Fibroblast of skin of back (primary cell): Measurements from ENCODE around the gene PPP6R2. TPM values are rescaled to one million over a fixed set of nuclear protein-coding genes. Genes with fewer than 3 reads are reported as not detected.

Source experiments
- DNase-seq: peaks from one replicate; pipeline ENCODE4 v3.0.0-alpha.2; 2013
- polyA plus RNA-seq, 2 experiments: library from polyadenylated mRNA; unstranded; fragments of 120-200 nt; gene quantifications; one replicate each; pipeline ENCODE4 v1.2.1, GENCODE V29; 2013; ENCODE audit not compliant: insufficient read length in 2 of 2

Gene PPP6R2, protein sequence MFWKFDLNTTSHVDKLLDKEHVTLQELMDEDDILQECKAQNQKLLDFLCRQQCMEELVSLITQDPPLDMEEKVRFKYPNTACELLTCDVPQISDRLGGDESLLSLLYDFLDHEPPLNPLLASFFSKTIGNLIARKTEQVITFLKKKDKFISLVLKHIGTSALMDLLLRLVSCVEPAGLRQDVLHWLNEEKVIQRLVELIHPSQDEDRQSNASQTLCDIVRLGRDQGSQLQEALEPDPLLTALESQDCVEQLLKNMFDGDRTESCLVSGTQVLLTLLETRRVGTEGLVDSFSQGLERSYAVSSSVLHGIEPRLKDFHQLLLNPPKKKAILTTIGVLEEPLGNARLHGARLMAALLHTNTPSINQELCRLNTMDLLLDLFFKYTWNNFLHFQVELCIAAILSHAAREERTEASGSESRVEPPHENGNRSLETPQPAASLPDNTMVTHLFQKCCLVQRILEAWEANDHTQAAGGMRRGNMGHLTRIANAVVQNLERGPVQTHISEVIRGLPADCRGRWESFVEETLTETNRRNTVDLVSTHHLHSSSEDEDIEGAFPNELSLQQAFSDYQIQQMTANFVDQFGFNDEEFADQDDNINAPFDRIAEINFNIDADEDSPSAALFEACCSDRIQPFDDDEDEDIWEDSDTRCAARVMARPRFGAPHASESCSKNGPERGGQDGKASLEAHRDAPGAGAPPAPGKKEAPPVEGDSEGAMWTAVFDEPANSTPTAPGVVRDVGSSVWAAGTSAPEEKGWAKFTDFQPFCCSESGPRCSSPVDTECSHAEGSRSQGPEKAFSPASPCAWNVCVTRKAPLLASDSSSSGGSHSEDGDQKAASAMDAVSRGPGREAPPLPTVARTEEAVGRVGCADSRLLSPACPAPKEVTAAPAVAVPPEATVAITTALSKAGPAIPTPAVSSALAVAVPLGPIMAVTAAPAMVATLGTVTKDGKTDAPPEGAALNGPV
- 39.8 TPM for polyA plus RNA-seq (2013, experiment 1 of 2; ENCODE audit: insufficient read length)
- polyA plus RNA-seq (2013, experiment 2 of 2; ENCODE audit: insufficient read length) = 38.6 TPM

- peak; percentile 70 for DNase-seq
These were observed at the start of gene PPP6R2 for GRCh38 chr22:50342651-50343540. Gene PPP6R2, plus strand, starts transcription at chr22:50343327. Its CDS starts 50,582 bp downstream, at chr22:50393909.

DNA sequence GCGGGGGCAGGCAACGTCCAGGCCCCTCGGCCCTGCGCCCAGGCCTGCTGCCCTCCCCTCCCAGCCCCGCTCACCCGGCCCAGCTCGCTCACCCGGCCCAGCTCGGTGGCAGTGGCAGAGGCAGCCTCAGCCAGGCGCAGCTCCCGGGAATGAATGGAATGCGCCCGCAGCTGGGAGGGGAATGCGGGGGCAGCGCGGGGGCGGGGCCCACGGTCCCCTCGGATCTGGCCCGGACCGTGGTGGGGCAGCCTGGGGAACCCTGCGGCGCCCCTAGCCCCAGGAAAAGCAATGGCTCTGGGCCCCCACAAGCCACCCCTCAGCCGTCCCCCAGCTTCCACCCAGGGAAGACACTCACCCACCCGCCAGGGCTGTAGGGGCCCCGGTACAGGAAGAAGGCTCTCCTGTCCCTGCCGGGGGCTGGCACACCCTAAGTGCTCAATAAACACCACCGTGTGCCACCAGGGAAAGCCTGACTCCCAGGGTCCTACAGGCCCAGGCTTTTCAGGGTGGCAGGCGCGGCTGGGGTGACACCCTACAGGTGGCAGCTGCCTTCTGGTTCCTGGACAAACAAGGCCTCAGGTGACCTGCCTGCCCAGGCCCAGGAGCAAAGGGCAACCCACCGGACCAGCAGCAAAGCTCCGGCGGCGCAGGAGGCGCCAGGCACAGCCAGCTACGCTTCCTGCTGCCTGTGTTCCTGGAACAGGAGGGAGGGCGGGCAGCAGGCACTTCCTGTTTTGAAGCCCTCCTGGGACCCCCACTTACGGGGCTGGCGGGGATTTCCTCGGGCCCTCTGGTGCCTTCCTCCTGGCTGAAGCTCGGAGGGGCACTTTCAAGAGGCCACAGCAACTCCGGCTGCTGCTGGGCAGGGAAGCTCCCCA is 49.4 kb upstream of the PPP6R2 start:
- peak; percentile 88 for DNase-seq

- DNase-seq = no peak
These were observed 48.8 kb upstream of the PPP6R2 start for GRCh38 chr22:50294319-50294656.

GRCh38 chr22:50296658-50297490 is 46.3 kb upstream of the PPP6R2 start:
- DNase-seq = no peak

DNA sequence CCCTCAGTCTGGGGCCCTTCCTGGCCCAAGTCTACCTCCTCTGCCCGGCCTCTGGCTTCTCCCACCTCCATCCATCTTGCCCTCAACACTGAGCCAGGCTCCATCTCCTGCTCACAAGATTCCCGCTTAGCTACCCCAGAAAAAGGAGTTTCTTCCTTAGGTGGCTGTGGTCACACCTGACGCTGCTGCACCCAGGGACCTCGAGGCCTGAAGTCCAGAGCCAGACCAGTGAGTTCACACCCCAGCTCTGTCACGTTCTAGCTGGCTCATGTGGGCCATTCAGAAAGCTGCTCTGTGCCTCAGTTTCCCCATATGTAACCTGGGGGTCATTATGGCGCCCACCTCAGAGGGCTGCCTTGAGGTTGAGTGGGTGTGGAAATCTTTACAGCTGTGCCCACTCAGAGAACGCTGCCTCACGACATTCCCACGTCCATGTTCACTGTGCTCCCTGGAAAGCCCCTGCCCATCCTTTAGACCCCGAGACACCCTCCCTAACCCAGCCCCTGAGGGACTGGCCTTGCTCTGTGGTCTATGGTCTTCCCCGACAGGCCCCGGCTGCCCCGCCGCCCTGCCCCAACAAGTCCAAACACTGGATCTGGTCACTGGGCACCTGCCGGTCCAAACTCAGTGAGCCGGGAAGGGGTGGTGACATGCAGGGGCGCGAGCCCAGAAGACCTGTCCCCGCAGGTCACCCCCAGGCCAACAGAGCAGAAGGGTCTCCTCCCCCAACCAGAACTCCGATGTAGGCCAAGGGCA is 45.4 kb upstream of the PPP6R2 start:
- DNase-seq = no peak

DNA sequence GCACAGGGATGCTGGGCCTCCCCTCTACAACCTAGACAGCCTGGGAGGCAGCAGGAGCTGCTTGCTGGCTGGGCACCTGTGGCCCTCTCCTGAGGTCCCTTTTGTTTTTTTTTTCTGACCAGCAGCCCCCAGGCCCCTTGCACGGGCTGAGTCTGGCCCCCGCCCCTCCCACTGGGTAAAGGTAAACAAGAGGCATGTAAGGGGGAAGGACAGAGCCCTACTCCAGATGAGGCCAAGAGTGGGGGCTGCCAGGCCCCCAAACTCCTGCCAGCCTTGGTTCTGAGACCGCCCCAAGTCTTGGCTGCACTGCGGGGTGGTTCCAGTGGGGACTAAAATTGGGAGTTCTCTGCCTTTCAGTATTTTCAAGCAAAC is 44.9 kb upstream of the PPP6R2 start:
- no peak for DNase-seq

- no peak for DNase-seq
These were observed 44.0 kb upstream of the PPP6R2 start for GRCh38 chr22:50298937-50299784.

GRCh38 chr22:50299785-50300619 is 43.1 kb upstream of the PPP6R2 start:
- no peak for DNase-seq

GRCh38 chr22:50300620-50301257 is 42.4 kb upstream of the PPP6R2 start:
- DNase-seq = no peak

GRCh38 chr22:50301581-50301991 is 41.5 kb upstream of the PPP6R2 start:
- no peak for DNase-seq

DNA sequence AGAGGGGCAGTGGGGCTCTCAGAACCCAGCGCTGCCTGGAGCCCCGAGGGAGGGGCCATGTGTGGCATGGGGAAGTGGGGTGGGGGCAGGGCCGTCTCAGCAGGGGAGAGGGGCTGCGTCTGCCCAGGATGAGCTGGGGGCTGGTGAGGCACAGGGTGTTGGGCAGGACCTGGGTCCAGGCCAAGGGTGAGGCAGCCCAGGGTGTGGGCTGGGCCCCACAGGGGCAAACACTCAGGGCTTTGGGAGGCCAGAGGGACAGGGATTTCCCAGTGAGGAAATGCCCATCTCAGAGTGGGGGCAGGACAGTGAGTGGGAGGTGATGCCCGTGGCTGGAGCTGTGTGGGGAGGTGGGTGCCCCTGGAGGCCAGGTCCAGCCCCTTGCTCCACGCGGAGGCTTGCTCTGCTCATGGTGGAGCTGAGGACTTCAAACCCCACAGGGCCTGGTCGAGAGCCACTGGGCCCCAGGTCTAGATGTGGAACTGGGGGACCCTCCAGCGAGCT is 41.0 kb upstream of the PPP6R2 start:
- DNase-seq = peak; percentile 38

DNA sequence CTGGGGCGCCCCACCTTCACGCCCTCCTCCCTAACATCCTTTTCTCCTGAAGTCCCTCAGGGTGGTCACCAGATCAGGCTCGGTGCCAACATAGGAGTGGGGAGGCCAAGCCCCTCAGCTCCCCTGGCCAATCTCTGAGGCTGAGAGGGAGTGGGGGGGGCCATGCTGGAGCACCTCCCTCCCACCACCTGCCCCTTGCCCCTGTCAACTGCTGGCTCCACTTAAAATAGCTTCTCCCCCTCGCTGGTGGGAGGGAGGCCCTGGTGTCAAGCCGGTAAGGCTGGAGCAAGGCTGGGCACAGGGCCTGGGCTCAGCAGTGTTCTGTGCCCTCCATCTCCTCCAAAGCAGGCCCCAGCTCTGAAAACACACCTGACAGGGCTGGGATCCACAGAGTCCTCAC is 40.6 kb upstream of the PPP6R2 start:
- DNase-seq = no peak

GRCh38 chr22:50303515-50303847 is 39.6 kb upstream of the PPP6R2 start:
- DNase-seq = no peak

- DNase-seq = no peak
These were observed 39.1 kb upstream of the PPP6R2 start for GRCh38 chr22:50303848-50304527.

- DNase-seq = no peak
These were observed 38.4 kb upstream of the PPP6R2 start for GRCh38 chr22:50304528-50305392.
